Hematopoietic multipotent progenitor cell (in vitro differentiated cells): Measurements from ENCODE around the gene WASF2. TPM values are rescaled to one million over a fixed set of nuclear protein-coding genes. Genes with fewer than 3 reads are reported as not detected.
"Not testable (repeated sequence)": the region's sequence is repeated elsewhere in the genome, so short reads cannot be mapped to it uniquely, and the experiment has no call there.

Experiments used
- DNase-seq, 3 donors: peaks; one replicate each; pipeline ENCODE4 v3.0.0-alpha.2; 2011 to 2015; ENCODE audit warnings: low read depth in 2 of 3, low spot score in 2 of 3
- total RNA-seq: library from RNA; depleted of rRNA; stranded (reverse); fragments of >200 nt; gene quantifications from one replicate; pipeline ENCODE4 v1.2.3, GENCODE V29; 2012

Gene WASF2
- total RNA-seq, 1 donor: 43.9 TPM

DNA sequence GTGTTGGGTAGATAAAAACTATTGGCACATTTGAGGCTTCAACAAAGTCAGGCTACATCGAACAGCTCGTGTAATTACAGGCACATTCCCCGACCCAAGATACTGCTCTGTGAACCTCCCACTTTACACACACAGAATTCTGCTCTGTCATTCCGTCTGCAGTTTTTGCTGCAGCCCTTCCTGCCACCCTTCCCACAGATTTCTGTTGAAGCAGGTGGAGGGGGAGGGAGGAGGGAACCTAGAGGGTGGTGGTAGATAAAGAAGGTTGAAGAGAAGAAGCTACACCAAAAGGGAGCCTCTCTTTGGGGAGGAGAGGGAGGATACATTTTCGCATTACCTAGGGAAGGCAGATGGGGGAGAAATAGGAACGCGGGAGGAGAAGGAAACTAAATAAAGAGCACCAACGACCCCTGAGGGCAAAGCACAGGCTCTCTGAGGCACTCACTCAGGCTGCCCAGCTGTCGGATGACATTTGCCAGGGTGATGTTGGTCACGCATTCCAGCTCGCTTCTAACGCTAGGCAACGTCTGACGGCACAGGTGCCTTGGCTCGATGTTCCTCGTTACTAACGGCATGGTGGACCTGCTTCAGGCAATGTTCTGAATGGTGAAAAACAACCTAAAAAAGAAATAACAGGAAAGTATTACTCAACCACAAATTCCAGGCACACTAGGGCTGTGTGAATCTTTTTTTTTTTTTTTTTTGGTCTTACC, 61.5 kb downstream of the WASF2 start:
- DNase-seq: peak in 2 of 3 donors; percentile 79 to 87

DNA sequence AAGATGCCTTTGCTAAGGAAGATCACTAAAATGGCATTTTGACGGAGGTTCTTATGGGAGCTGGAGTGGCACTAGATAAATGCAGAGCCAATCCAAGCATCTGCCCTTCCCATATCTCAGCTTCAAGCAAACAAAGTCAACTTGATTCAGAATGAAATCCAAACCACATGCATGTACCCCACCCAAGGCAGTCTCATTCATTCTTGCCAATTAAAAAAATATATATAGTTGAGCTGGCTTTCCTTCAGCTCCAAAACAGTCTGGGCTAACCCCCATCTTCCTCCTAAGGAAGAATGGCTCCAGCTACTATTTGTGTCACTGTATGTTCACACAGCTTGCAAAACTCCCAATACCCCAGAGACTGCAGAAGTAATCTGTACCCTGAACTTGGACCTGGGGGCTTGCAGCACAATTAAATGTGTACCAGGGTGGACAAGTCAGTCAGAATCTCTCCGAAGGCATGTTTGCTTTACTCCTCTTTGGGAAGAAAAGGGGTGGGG, 62.1 kb downstream of the WASF2 start:
- no peak for DNase-seq

DNA sequence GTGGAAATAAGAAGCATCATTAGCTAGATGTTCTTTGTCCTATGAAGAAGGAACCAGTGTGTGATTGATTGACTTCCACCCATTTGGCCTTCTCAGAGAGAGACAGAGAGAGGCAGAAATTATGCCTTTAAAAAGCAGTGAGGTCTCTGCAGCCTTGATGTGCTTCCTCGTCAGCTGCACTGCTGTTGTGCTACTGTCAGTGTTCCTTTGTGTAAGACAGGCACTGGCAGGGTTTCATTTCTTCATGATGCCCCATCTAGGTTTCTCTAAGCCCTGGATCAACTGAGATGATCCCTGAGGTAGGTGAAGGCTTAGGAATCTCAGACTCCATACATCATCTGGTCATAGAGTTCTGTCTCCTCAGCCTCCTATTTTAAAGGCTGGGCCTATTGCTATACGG, 62.6 kb downstream of the WASF2 start:
- DNase-seq: no peak

DNA sequence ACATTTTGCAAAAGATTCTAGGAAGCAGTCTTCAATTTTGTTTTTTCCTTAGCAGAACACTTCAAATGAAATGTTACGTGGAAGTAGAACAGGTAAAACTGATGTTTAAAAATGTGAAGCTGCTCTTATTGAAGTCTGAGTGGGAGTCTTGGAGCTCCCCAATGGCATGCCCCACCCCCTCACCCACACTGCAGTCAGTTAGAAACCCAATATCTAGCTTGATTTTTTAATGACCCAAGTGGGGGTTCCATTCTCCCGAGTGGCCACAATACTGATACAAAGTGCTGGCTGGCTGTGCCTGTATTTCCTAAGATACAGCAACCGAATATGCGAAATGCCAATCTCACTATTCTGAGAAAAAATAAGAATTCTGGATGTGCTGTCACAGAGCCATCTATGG, 66.3 kb downstream of the WASF2 start:
- no peak for DNase-seq

DNA sequence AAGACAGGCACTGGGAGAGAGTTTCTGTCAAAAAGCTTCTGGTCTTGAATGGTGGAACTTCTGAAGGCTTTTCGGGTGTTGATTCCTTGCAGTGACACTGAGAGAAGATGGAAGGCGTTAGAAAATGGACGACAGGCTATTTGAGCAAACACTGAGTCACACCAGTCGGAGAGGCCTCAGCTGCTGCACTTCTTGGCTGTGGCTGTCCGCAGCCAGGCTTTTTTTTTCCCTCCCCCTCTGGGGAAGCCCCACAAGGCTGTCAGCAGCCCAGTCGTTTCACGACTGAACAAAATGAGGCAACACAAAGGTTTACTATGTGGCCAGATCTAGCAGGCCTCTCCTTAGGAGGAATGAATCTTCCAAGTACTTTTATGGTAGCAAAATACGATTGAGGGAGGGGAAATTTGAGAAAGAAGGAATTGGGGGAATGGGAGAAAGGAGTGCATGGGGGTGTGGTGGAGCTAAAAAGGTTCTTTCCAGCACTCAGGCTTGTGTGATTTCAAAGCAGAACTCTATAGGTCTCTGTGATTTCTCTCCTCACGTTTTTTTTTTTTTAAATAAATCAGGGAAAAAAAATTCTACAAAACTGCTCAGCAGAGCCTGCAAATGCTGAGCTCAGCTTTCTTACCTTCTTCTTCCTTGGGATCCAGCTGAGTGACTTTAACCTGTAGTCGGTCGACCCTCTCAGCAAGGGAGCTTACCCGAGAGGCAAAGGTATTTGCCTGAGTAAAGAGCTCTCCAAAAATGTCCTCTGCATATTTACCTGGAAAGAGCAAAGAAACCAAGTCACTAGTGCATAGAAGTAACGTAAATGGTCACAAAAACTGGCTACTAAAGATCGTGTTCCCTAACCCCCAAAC, 71.4 kb downstream of the WASF2 start:
- DNase-seq: no peak

DNA sequence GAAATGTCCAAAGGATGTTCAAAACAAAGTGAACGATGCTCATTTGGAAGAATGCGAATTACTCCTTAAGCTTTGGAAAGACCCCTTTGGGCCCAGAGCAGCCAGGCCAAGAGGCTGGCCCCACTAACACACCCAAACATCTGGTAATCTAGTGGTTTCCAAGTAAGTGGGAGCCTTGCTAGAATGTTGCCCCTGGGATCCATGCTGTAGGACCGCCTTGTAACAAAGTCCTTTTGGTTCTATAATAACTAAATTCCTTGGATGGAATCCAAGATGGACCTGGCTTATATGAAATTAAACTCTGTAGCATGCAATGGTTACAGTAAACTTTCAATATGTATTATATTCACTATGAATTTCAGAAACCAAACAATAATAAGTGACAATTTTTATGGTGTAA, 72.3 kb downstream of the WASF2 start:
- DNase-seq: no peak

DNA sequence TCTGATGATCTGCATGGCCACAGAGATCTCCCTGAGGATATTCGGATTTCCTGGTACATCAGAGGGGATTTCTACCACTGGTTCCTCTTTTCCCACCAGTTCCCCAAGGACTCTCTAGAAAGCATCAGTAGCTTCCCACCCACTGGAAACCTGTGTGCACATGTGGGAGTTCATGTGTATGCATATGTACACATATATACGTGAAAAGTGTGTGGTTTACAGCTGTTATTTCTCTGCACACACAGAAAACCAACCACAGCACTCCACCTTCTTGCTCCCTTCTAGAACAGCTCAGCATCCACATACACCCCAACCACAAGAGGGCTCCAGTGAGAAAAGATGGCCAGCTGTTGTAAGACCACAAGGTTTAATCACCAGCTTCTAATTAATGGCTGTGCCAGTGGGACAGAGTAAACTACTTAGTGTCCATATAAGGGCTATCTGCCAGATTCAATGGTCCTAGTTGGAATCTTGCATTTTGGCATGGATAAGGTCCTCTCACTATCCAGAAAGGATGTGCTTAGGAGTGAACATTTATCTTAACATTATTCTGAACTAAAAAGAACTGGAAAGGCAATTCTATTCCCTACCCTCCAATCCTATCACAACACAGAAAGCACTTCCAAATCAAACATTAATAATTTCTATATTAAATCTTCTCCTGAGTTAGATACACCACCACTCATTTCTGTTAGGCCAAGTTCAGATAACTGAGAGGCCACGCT, 73.4 kb downstream of the WASF2 start:
- DNase-seq: peak in 2 of 3 donors; percentile 79 to 91

DNA sequence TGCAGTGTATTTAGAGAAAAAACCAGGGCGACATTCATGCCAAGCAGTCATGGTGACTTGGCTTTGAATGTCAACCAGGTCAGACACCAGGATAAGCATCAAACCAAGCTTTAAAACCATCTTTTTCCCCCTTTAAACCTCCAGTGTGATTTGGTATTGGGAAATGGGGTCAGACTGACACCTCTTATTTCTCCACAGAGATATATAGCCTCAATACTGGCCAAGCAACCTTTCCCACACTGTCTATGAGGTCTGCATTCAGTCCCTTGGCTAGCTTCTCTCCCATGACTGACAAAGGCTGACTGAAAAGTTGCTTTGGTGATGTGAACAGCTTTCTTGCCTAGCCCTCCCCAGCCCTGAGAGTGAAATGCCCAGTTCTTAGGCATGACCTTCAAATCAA, 75.9 kb downstream of the WASF2 start:
- DNase-seq: no peak

DNA sequence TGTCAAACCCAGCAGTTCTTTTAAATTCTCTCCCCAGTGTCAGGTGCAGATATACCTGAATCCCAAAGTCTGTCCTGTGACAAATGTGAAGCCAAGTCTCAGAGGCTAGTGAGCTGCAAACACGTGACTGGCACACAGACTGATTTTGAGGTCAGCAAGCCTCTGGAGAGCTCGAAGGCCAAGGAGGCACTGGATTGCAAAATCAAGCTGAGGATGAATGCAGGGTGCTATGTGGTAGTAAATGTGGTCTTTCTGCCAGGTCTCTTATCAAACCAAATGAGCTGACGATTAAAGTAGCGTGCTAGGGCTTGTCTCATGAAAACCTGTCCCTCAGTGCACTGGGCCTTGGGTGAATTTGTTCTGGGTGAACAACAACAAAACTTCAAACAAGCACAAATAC, 77.0 kb downstream of the WASF2 start:
- DNase-seq: no peak

DNA sequence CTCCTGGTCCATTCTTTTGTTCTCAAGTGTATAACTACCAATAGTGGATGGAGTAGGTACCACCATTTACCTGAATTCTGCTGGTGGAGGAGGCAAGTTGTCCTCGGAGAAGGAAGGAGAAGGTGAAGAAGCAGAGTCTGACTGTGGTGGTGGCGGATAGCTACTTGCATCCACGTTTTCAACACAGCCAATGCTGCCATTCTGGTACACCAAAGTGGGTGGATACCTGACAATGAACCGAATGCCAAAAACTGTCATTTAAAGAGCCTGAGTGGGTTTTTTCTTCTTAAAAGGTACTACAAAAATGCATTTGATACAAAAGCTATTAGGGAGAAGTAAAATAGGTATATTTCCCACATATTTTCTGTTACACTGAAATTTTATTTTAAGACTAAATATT, 77.5 kb downstream of the WASF2 start:
- DNase-seq: no peak

DNA sequence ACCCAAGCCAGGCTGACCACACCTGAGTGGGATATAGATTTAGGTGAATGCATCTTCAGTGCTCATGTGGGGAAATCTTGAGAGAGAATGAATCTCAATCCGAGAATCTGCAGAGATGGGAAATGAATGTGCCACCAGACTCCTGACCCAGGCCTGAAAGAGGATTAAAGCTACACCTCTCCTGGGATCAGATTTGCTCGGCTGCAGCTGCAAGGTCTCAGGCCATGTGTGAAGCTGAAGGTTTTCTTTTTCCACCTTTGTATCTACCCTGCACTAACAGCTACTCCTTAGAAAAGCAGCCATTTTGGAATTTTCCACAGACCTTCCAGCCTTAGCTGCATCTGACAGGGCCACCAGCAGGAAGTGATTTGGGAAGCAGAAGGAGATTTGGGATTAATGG, 79.3 kb downstream of the WASF2 start:
- no peak for DNase-seq

DNA sequence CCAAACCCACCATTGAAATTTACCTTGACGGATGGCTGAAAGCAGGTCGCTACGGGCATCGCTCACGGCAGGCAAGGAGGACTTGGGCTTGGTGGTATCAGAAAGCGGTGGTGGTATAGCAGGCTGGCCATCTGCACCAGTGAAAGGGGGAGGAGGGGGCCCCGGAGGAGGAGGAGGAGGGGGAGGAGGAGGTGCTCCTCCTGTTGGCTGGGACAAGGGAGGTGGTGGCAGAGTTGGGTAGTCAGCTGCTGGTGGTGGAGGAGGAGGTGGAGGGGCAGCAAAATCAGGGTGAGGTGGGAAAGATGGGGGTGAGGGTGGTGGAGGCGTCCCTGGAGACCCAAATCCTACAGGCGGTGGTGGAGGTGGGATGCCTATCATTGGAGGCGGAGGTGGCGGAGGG, 80.3 kb downstream of the WASF2 start:
- DNase-seq: no peak

DNA sequence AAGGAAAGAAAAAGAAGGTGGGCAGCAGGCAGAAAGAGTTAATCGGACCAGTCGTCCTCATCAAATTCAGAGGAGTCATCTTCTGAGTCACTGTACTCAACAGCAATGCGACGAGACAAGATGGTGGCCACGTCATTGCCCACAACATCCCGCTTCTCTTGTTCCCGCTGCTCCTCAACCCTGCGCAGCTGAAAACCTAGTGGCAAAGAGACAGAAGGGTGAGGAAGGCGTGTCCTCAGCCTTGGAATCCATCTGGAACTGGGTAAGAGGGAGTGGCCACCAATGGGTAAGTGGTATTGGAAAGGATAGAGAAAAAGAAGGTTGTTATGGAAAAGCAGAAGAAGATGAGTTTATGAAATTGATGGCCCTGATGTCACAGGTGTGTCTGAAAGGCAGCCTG, 81.8 kb downstream of the WASF2 start:
- no peak for DNase-seq

DNA sequence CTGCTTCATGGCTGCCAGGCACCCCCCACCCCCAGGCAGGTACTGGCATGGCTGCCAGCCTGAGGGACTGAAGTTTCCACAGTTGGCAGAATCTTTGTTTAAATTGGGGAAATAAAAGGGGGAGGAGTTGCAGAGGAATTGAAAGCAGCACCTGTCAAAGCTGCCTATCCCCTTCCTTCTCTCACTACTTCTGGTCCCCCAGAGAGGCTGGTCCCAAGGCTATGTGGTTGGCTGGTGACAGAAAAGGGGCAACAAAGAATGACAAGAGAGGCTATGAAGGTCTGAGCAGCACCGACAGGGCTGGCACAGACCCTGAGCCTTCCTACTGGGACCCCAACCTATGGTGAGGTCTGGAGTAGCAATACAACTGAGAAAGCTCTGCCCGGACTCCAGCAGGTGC, 83.2 kb downstream of the WASF2 start:
- DNase-seq: not testable (repeated sequence)

DNA sequence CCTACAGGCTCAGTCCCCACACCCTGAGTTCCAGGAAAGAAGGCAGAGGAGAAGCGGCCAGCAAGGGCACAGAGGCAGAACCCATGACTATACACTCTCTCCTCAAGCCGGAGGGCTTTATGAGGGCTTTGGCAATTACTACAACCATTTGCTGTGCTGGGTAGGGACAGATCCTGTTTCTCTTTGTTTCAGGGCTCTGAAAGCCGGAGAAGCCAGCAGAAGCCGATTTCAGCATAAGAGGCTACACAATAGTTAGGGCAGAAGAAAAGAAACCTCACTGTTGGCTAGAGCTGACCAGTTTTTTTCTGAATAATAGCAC, 83.6 kb downstream of the WASF2 start:
- DNase-seq: no peak

DNA sequence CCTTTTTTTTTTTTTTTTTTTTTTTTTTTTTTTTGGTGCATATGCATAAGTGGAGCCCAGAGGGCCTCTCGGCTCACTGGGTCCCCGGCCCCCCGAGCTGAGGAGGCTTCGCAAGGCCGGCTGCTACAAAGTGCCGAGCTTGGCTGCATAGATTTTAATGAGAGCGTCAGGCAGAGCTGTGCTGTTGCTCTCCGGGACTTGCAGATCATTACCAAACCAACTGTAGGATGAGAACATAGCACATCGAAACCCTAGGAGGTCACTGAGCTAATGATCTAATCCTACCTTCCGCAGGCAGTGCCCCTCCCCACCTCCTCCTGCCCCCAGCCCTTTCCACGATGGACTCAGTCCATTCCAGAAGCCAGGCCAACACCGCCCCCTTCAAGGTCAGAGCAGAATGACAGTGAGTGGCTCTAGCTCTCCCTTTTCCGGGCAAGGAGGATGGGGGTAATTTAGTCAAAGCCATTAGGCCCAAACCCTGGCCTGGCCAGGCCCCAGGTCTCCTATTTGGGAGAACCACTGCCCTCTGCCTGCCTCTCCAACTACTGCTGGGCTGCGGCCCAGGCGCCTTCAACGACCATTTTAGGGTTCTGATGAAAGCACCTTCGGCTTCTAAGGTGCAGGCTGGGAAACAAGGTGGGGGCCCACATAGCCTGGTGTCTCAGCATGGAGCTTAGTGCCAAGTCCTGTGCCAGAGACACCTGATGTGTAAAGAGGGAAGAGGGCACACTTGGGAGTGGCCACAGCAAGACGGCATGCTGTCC, 84.2 kb downstream of the WASF2 start:
- not testable (repeated sequence) for DNase-seq

DNA sequence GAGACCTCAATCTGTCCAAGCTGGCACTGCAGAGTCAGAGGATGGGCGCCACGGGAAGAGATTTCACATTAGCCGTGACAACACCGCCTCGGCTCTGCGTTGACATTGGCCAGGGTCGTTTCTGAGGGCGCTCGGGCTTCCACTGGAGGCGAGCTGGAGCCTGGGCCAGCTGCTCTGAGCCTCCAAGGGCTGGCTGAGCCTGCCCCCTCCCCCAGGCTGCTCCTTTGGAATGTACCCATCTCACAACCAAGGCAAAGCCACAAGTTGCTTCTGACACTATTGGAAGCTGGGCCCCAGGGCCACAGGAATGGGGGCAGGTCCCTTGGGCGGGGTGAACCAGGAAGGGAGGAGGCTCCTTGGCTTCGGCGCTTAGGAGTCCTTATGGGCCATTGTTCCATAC, 84.9 kb downstream of the WASF2 start:
- DNase-seq: no peak

DNA sequence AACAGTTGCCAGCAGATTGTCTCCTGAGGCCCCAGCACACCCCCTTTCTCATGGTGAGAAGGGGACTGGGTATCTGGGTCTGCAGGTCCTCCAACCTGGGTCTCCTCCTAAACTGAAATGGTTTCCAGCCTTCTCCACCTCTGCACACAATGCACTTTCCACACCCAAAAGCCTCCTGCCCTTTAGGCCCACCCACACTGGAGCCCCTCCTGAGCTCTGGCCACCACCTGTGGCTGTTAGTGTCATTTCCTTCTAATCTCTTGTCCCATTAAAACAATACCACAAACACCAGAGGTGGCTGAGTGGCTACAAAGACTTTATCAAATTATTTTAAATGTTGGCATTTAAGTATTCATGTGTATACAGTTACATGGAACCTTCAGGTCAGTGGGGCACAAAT, 86.0 kb downstream of the WASF2 start:
- DNase-seq: peak in 1 of 3 donors; percentile 44

DNA sequence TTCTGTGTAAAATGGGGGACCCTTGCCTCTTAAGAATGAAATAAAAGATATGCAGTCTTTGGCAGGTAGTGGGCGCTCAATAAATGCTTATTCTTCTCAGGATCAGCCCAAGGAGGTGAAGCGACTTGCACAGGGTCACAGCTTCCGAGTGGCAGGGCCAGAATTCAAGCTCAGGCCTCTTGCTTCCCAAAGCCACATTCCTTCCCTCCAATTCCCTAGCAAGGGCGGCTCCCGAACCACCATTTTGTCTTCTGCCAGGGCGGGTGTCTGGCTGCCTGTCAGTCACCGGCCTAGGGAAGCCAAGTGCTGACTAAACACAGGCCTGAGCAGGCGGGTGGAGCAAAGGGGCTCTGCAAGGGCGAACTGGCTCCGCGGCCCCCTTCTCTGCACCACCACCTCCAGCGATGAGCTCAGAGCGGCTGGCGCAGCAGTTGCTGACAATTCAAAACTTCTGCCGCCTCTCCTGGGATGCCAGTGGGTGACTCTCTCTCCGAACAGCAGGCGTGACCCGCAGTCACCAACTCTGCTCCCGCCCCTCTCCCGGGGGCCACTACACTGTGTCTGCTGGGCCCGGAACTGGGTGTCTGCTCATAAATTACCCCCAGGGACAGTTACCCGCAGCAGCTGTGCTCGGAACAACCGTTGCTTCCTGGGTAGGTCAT, 86.8 kb downstream of the WASF2 start:
- DNase-seq: peak in 2 of 3 donors; percentile 79 to 91

DNA sequence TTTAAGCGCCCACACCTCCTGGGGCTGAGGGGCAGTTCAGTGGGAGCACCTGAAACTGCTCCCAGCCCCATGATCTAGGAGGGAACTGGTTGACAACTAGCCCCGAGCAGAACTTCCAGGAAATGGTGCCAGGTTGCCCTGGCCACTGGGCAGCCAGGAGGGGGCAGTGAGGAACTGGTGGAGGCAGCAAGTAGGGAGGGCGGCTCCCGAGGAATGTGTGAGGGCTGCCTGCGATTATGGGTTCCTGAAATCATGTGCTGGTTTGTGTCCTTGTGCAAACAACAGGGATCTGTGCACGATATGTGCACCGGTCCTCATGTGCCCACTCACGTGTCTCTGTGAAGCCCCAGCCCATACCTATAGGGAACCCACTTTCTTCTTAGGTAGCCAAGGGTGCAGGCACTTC, 87.6 kb downstream of the WASF2 start:
- peak in 2 of 3 donors; percentile 52 to 63 for DNase-seq
